Bronchial epithelial cell (primary cell): Measurements from ENCODE around the gene CNTNAP1. TPM values are rescaled to one million over a fixed set of nuclear protein-coding genes. Genes with fewer than 3 reads are reported as not detected.

Source experiments
- DNase-seq: peaks from one replicate; pipeline ENCODE4 v3.0.0-alpha.2; 2010; ENCODE audit warnings: low read depth
- FAIRE-seq: peaks from 2 replicates; lab custom pipeline; 2011; peaks lifted over from hg19 to GRCh38; lab: Jason Lieb, UNC
- H3K27me3 ChIP-seq: 2 replicates; pipeline ENCODE4 v1.5.1; 2011; ENCODE audit warnings: low read length; ENCODE audit not compliant: control insufficient read depth, insufficient read depth
- H3K36me3 ChIP-seq: 2 replicates; pipeline ENCODE4 v1.5.1; 2011; ENCODE audit warnings: low read length; ENCODE audit not compliant: control insufficient read depth, insufficient read depth
- H3K4me3 ChIP-seq: 2 replicates; pipeline ENCODE4 v1.5.1; 2011; ENCODE audit warnings: mild to moderate bottlenecking, low read depth, low read length, control low read depth
- CTCF ChIP-seq: IDR thresholded peaks from 2 replicates; pipeline ENCODE4 v1.5.1; 2011; ENCODE audit warnings: mild to moderate bottlenecking, moderate library complexity, low read length, control low read depth, inconsistent platforms; ENCODE audit not compliant: insufficient read depth, severe bottlenecking
- total RNA-seq: library from RNA; depleted of rRNA; stranded (reverse); fragments of >200 nt; gene quantifications from 2 replicates; pipeline ENCODE4 v1.2.1, GENCODE V29; 2014

The CNTNAP1 gene
- total RNA-seq, 1 donor from 2014 or later, result 0.53 TPM

DNA sequence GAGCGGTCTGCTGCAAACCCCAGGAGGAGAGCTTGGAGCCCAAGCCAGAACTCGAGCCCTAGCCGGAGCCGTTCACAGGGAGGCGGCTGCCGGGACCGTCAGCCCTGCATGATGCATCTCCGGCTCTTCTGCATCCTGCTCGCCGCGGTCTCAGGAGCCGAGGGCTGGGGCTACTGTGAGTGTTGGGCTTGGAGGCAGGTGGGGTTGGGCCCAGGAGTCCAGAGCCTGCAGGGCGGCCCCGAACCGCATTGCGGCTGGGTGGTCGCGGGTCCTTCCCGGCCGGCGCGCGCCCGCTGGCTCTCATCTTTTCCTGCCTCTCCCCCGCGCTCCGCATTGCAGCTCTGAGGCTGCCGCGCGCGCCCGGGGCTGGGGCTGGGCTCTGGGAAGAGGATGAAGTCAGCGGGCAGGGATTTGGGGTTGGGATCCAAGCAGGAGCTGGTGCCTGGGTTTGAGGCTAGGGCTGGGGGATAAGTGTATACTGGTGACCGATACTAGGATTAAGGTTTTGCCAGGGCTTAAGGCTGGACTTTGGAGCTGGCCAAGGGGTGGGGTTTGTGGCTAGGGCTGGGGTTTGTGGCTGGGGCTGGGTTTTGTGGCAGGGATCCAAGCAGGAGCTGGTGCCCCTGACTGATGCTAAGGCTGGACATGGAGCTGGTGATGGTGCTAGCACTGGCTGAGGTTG lies 532 bp downstream of the CNTNAP1 start:
- FAIRE-seq (no peak), DNase-seq (peak; percentile 48)
- H3K36me3 ChIP-seq, result no peaks in the 10 kb centered on the region
- peak overlapping the region; percentile 33 for H3K4me3 ChIP-seq
- no peak for TF ChIP-seq CTCF
- H3K27me3 ChIP-seq, result no peaks in the 10 kb centered on the region

- Histone ChIP-seq H3K27me3 (no peaks in the 10 kb centered on the region), H3K36me3 (no peaks in the 10 kb centered on the region), H3K4me3 (no peak overlapping the region)
- DNase-seq (no peak), FAIRE-seq (no peak)
- no peak for TF ChIP-seq CTCF
These were observed 1.2 kb downstream of the CNTNAP1 start for GRCh38 chr17:42683407-42684034.

DNA sequence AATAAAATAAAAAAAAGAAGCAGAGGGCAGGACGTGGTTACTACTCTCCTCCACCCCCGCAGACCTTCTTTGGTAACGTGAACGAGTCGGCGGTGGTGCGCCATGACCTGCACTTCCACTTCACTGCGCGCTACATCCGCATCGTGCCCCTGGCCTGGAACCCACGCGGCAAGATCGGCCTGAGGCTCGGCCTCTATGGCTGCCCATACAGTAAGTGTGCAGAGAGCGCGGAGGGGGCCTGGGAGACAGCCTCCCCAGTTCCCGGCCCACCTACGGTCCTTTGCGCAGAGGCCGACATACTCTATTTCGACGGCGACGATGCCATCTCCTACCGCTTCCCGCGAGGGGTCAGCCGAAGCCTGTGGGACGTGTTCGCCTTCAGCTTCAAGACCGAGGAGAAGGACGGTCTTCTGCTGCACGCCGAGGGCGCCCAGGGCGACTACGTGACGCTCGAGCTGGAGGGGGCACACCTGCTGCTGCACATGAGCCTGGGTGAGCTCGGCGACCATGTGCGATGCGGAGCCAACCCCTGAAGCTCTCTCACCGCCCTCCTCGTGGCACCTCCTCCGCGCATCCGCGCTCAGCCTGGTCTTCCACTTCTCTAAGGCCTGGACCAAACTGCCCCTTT lies 2.7 kb downstream of the CNTNAP1 start:
- TF ChIP-seq CTCF, result no peak
- Histone ChIP-seq H3K27me3 (no peaks in the 10 kb centered on the region), H3K36me3 (no peaks in the 10 kb centered on the region), H3K4me3 (no peak overlapping the region)
- FAIRE-seq, result no peak
- no peak for DNase-seq

DNA sequence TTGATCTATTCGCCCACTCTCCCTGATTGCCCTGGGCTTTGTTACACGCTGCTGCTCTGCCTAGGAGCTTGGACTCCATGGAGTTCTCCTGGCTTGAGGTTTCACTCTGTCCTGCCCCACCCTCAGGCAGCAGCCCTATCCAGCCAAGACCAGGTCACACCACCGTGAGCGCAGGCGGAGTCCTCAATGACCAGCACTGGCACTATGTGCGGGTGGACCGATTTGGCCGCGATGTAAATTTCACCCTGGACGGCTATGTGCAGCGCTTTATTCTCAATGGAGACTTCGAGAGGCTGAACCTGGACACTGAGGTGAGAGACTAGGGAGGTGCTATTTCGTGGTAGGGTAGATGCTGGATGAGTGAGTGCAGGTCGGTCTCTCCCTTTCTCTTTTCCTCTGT lies 3.5 kb downstream of the CNTNAP1 start:
- Histone ChIP-seq H3K27me3 (no peaks in the 10 kb centered on the region), H3K4me3 (no peak overlapping the region), H3K36me3 (no peaks in the 10 kb centered on the region)
- DNase-seq (no peak), FAIRE-seq (no peak)
- TF ChIP-seq CTCF, result no peak

GRCh38 chr17:42686520-42687128 lies 4.3 kb downstream of the CNTNAP1 start:
- FAIRE-seq (no peak), DNase-seq (no peak)
- Histone ChIP-seq H3K27me3 (no peaks in the 10 kb centered on the region), H3K36me3 (no peaks in the 10 kb centered on the region), H3K4me3 (no peak overlapping the region)
- TF ChIP-seq CTCF, result no peak
